Measurements from ENCODE around the gene MRPL44.
A peak's percentile ranks its signal among the peaks of the same experiment; 100 is the strongest.
"Not testable (repeated sequence)": the region's sequence is repeated elsewhere in the genome, so short reads cannot be mapped to it uniquely, and the experiment has no call there.

MRPL44 gene

GRCh38 chr2:223937535-223937934 is 19.7 kb upstream of the MRPL44 start:
- DNase-seq: no peak

- DNase-seq: not testable (repeated sequence)
Measured at GRCh38 chr2:223939438-223939837, 17.8 kb upstream of the MRPL44 start.

GRCh38 chr2:223941579-223942277 is 15.5 kb upstream of the MRPL44 start:
- peak; percentile 31 to 53 for DNase-seq

GRCh38 chr2:223943135-223943534 is 14.1 kb upstream of the MRPL44 start:
- DNase-seq: no peak

- no peak for DNase-seq
Measured at GRCh38 chr2:223943561-223944008, 13.7 kb upstream of the MRPL44 start.

GRCh38 chr2:223944166-223944702 is 13.0 kb upstream of the MRPL44 start:
- no peak for DNase-seq

GRCh38 chr2:223944703-223945531 is 12.3 kb upstream of the MRPL44 start, which contains the start of gene WDFY1:
WDFY1 (minus strand) TSS chr2:223945335; CDS start chr2:223945284, 51 bp downstream.
- DNase-seq: peak; percentile 75 to 81

GRCh38 chr2:223945755-223946154 is 11.5 kb upstream of the MRPL44 start:
- no peak for DNase-seq

GRCh38 chr2:223947711-223948205 is 9.5 kb upstream of the MRPL44 start:
- no peak for DNase-seq

- no peak for DNase-seq
Measured at GRCh38 chr2:223949241-223949840, 7.9 kb upstream of the MRPL44 start.

GRCh38 chr2:223950448-223951347 is 6.6 kb upstream of the MRPL44 start:
- no peak for DNase-seq

GRCh38 chr2:223952280-223952968 is 4.8 kb upstream of the MRPL44 start:
- no peak for DNase-seq

GRCh38 chr2:223954401-223954800 is 2.9 kb upstream of the MRPL44 start:
- DNase-seq: no peak

- DNase-seq: no peak
Measured at GRCh38 chr2:223956300-223956699, 963 bp upstream of the MRPL44 start.

- no peak for DNase-seq
Measured at GRCh38 chr2:223959688-223960087, 2.4 kb downstream of the MRPL44 start.

GRCh38 chr2:223967981-223968380 is 10.7 kb downstream of the MRPL44 start:
- DNase-seq: no peak

GRCh38 chr2:223969315-223969714 is 12.1 kb downstream of the MRPL44 start:
- no peak for DNase-seq

GRCh38 chr2:223969856-223970255 is 12.6 kb downstream of the MRPL44 start:
- no peak for DNase-seq

GRCh38 chr2:223970343-223971128 is 13.3 kb downstream of the MRPL44 start:
- DNase-seq: peak; percentile 27 to 68

- no peak for DNase-seq
Measured at GRCh38 chr2:223971731-223972130, 14.5 kb downstream of the MRPL44 start.

Measured in CD4-positive, alpha-beta T cell treated with Interleukin-4 for 1 hour (primary cell).